ENCODE results near the gene LCP1.

The LCP1 gene

DNA sequence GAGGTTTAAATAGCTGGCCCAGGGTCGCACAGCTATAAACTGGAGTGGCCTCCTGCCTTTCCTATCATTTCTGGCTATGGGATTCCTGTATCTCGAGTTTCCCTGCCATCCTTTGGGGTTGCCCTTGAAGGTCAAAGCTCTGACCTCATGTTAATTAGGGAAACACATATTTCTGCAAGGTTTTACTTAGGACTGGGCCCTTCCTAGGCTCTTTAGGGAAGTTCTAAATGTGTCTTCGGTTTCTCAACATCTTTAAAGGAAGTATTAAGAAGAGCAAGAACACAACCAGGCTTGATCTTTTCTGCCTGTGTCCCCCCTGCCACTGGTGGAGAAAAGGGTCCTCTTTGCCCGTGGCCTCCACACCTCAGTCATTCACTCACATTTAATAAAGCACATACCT lies 10.8 kb downstream of the LCP1 start:
- H3K4me3 ChIP-seq (ENCODE audit: severe bottlenecking) = no peak overlapping the region
- ATAC-seq (ENCODE audit: low read depth) (no peak), DNase-seq (ENCODE audit: low spot score) (no peak)
- no peaks in the 10 kb centered on the region for H3K9me3 ChIP-seq (ENCODE audit: severe bottlenecking)
- H3K36me3 ChIP-seq (ENCODE audit: low read depth) = no peaks in the 10 kb centered on the region
- no peak overlapping the region for H3K27ac ChIP-seq (ENCODE audit: poor library complexity, severe bottlenecking)
- no peaks in the 10 kb centered on the region for H3K4me1 ChIP-seq (ENCODE audit: insufficient read depth, poor library complexity, severe bottlenecking)
- TF ChIP-seq, protein P1, sequence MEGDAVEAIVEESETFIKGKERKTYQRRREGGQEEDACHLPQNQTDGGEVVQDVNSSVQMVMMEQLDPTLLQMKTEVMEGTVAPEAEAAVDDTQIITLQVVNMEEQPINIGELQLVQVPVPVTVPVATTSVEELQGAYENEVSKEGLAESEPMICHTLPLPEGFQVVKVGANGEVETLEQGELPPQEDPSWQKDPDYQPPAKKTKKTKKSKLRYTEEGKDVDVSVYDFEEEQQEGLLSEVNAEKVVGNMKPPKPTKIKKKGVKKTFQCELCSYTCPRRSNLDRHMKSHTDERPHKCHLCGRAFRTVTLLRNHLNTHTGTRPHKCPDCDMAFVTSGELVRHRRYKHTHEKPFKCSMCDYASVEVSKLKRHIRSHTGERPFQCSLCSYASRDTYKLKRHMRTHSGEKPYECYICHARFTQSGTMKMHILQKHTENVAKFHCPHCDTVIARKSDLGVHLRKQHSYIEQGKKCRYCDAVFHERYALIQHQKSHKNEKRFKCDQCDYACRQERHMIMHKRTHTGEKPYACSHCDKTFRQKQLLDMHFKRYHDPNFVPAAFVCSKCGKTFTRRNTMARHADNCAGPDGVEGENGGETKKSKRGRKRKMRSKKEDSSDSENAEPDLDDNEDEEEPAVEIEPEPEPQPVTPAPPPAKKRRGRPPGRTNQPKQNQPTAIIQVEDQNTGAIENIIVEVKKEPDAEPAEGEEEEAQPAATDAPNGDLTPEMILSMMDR (IDR thresholded peaks at IDR 0.05; ENCODE audit: poor library complexity, severe bottlenecking) = no peak
- no peaks in the 10 kb centered on the region for H3K27me3 ChIP-seq (ENCODE audit: insufficient read depth, poor library complexity, severe bottlenecking)

DNA sequence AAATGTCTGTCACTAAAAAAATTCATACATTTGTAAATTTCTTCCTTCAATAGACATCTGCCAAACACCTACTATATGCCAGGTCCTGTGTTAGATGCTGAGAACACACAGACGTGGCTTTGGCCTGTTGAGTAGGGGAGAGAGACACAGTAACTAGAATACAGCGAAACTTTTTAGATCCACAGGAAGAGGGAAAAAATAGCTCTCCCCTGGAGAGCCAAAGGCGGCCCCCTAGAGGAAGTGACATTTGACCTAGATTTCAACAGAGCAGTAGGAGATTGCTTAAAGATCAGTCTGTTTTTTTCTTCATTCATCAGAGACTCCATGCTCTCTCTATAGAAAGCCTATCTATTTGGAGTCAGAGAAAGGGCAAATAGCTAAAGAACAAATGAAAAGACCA lies 11.3 kb downstream of the LCP1 start:
- TF ChIP-seq, protein P1 (IDR thresholded peaks at IDR 0.05; ENCODE audit: poor library complexity, severe bottlenecking) = no peak
- H3K4me1 ChIP-seq (ENCODE audit: insufficient read depth, poor library complexity, severe bottlenecking) = no peaks in the 10 kb centered on the region
- H3K36me3 ChIP-seq (ENCODE audit: low read depth) = no peaks in the 10 kb centered on the region
- DNase-seq (ENCODE audit: low spot score) = no peak
- H3K27ac ChIP-seq (ENCODE audit: poor library complexity, severe bottlenecking) = no peak overlapping the region
- H3K4me3 ChIP-seq (ENCODE audit: severe bottlenecking) = no peak overlapping the region
- no peak for ATAC-seq (ENCODE audit: low read depth)
- no peaks in the 10 kb centered on the region for H3K27me3 ChIP-seq (ENCODE audit: insufficient read depth, poor library complexity, severe bottlenecking)
- H3K9me3 ChIP-seq (ENCODE audit: severe bottlenecking) = no peaks in the 10 kb centered on the region

DNA sequence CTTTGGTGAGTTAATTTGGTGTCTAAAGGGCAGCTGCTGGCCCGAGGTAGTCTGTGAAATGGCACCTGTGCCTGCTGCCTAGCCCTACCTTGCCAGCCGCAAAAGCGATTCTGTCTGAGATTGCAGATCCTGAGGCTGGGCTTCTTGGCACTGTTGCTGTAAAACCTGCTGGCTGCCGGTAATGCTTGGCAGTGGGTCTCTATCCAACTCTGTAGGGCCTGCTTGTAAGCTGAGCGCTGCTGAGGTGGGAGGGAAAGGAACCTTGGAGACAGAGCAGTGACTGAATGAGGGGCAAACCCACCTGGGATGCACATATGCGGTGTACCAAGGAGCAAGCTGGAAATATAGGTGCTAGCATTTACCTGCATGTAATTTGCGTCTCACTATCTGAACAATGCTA lies 11.7 kb downstream of the LCP1 start:
- no peak for ATAC-seq (ENCODE audit: low read depth)
- Histone ChIP-seq H3K4me3 (ENCODE audit: severe bottlenecking) (no peak overlapping the region), H3K4me1 (ENCODE audit: insufficient read depth, poor library complexity, severe bottlenecking) (no peaks in the 10 kb centered on the region)

DNA sequence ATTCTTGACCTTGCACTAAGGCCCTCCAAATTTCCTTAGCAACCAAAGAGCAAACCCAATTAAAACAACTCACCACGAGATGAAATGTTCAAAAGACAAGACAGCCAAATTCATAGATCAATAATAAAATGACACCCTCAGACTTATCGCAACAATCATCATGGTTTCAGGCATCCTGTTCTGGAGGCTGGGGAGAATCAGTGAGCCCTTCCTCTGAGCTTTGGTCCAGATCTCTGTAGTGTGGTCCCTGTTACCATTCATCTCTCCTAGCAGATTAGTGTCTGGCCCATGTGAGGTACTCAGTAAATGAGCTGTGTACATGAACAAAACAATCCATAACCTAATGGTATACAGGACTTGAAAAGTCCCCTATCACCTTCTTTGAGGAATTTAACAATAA lies 12.2 kb downstream of the LCP1 start:
- DNase-seq (ENCODE audit: low spot score) (no peak), ATAC-seq (ENCODE audit: low read depth) (no peak)
- TF ChIP-seq, protein P1 (IDR thresholded peaks at IDR 0.05; ENCODE audit: poor library complexity, severe bottlenecking) = no peak
- Histone ChIP-seq H3K4me1 (ENCODE audit: insufficient read depth, poor library complexity, severe bottlenecking) (no peaks in the 10 kb centered on the region), H3K4me3 (ENCODE audit: severe bottlenecking) (no peak overlapping the region), H3K27me3 (ENCODE audit: insufficient read depth, poor library complexity, severe bottlenecking) (no peaks in the 10 kb centered on the region), H3K9me3 (ENCODE audit: severe bottlenecking) (no peaks in the 10 kb centered on the region), H3K36me3 (ENCODE audit: low read depth) (no peaks in the 10 kb centered on the region), H3K27ac (ENCODE audit: poor library complexity, severe bottlenecking) (no peak overlapping the region)

More for the DNA sequence above, 11.7 kb downstream of the LCP1 start:
- Histone ChIP-seq H3K27ac (ENCODE audit: poor library complexity, severe bottlenecking) (no peak overlapping the region), H3K9me3 (ENCODE audit: severe bottlenecking) (no peaks in the 10 kb centered on the region), H3K27me3 (ENCODE audit: insufficient read depth, poor library complexity, severe bottlenecking) (no peaks in the 10 kb centered on the region), H3K36me3 (ENCODE audit: low read depth) (no peaks in the 10 kb centered on the region)
- DNase-seq (ENCODE audit: low spot score) = no peak
- TF ChIP-seq, protein P1 (IDR thresholded peaks at IDR 0.05; ENCODE audit: poor library complexity, severe bottlenecking) = no peak

DNA sequence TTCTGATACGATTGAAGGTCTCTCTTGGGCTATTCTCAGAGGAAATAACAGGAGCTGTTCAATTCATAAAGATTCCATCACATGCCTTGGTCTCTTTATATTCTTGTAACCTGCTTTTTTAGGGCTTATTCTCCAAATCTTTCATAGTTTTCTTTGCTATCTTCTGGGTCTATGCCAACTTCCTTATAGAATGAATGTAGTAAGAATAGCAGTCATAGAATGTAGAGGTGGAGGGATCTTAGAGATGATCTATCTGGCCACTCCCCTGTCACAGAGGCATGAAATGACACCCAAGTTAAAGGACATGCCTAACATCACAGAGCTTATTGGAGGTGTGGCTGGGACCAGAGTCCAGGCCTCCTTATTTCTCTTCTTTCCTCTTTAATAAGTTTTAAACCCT lies 13.2 kb downstream of the LCP1 start:
- ATAC-seq (ENCODE audit: low read depth) (no peak), DNase-seq (ENCODE audit: low spot score) (no peak)
- H3K4me3 ChIP-seq (ENCODE audit: severe bottlenecking) = no peak overlapping the region
- TF ChIP-seq, protein P1 (IDR thresholded peaks at IDR 0.05; ENCODE audit: poor library complexity, severe bottlenecking) = no peak
- no peaks in the 10 kb centered on the region for H3K27me3 ChIP-seq (ENCODE audit: insufficient read depth, poor library complexity, severe bottlenecking)
- no peak overlapping the region for H3K27ac ChIP-seq (ENCODE audit: poor library complexity, severe bottlenecking)
- H3K36me3 ChIP-seq (ENCODE audit: low read depth) = no peaks in the 10 kb centered on the region
- no peaks in the 10 kb centered on the region for H3K9me3 ChIP-seq (ENCODE audit: severe bottlenecking)
- no peaks in the 10 kb centered on the region for H3K4me1 ChIP-seq (ENCODE audit: insufficient read depth, poor library complexity, severe bottlenecking)
